Transverse colon (tissue), 4 donors: ENCODE data around the gene HIVEP3. TPM values are rescaled to one million over a fixed set of nuclear protein-coding genes. Genes with fewer than 3 reads are reported as not detected.

Experiments used
- DNase-seq: peaks from one replicate; pipeline ENCODE4 v3.0.0-alpha.2; 2019
- H3K27ac ChIP-seq, 4 donors: fragments of 200-600 bp; sonication (generic); 2 replicates each; pipeline ENCODE4 v1.5.1; 2016 to 2018; ENCODE audit warnings: inconsistent platforms in 4 of 4
- H3K27me3 ChIP-seq: fragments of 200-600 bp; sonication (generic); 2 replicates; pipeline ENCODE4 v1.5.1; 2017; ENCODE audit warnings: inconsistent platforms
- H3K36me3 ChIP-seq, 4 donors: fragments of 200-600 bp; sonication (generic); 2 replicates each; pipeline ENCODE4 v1.5.1; 2017 to 2019; ENCODE audit warnings: inconsistent platforms in 4 of 4
- H3K4me1 ChIP-seq, 4 donors: fragments of 200-600 bp; sonication (generic); 2 replicates each; pipeline ENCODE4 v1.5.1; 2017 to 2020; ENCODE audit warnings: inconsistent platforms in 4 of 4
- H3K4me3 ChIP-seq, 4 donors: fragments of 200-600 bp; sonication (generic); 1 replicate in 1 of 4; 2 replicates in 3 of 4; pipeline versions ENCODE4 v1.5.1 to v1.6.1; 2017 to 2019; ENCODE audit warnings: inconsistent platforms in 4 of 4
- H3K9me3 ChIP-seq, 2 donors: fragments of 200-600 bp; sonication (generic); 2 replicates each; pipeline ENCODE4 v1.5.1; 2017 to 2019; ENCODE audit warnings: inconsistent platforms in 2 of 2
- CTCF ChIP-seq, 5 experiments: fragments of 200-600 bp in 3 of 5; fragments of 450-650 bp in 2 of 5; sonication (generic) in 3 of 5; IDR thresholded peaks; 1 replicate in 2 of 5; 2 replicates in 3 of 5; pipeline ENCODE4 v1.5.1; 2016 to 2017; ENCODE audit warnings: antibody characterized with exemption in 5 of 5, inconsistent platforms in 3 of 5, mild to moderate bottlenecking in 2 of 5, moderate library complexity in 1 of 5
- EP300 ChIP-seq: sonication (generic); formaldehyde crosslinking; IDR thresholded peaks from one replicate; pipeline ENCODE4 v1.6.1; 2017; ENCODE audit warnings: antibody characterized with exemption, low read depth
- POLR2A ChIP-seq: fragments of 450-650 bp; IDR thresholded peaks from one replicate; pipeline ENCODE4 v1.6.1; 2016; ENCODE audit warnings: antibody characterized with exemption, mild to moderate bottlenecking, moderate library complexity
- POLR2AphosphoS5 ChIP-seq, 3 donors: sonication (generic); formaldehyde crosslinking; IDR thresholded peaks; one replicate each; pipeline ENCODE4 v1.6.1; 2016; ENCODE audit warnings: antibody characterized with exemption in 3 of 3
- WGBS, 2 donors: methylation state at CpG; one replicate each; pipeline ENCODE4 v1.1.5; 2018; ENCODE audit warnings: low coverage in 1 of 2; 5-methylcytosine and 5-hydroxymethylcytosine counted together
- in situ Hi-C, 4 donors: fragments of 200-750 bp; cut with MboI; loops; one replicate each; pipeline versions ENCODE4 v1.15.0 to v1.15.1; 2017; ENCODE audit warnings: low sequenced_read_pairs in 3 of 4, low pct_ligation_motif_present in 1 of 4, low pct_unique_long_range_greater_than_20kb in 1 of 4
- intact Hi-C: fragments of 100-400 bp; cut with DNase I; formaldehyde crosslinking; loops from one replicate; pipeline ENCODE4 v1.15.1; 2023; ENCODE audit warnings: low total_unique reads
- total RNA-seq, 4 donors: library from RNA; depleted of rRNA; stranded (reverse); fragments of >200 nt; gene quantifications; one replicate each; pipeline ENCODE4 v1.1.0, GENCODE V29; 2016

HIVEP3 gene
- total RNA-seq, 4 donors from 2014 or later, result 3.7 to 15.0 (median 5.2) TPM

- in situ Hi-C loops (loop anchor here in 1 of 4 donors (25.0 kb wide), 1 partner anchor 564 kb away; no protein-coding TSS in a partner anchor), intact Hi-C loops (no loop called here)
- Histone ChIP-seq H3K27me3 (no peaks in the 10 kb centered on the region), H3K4me1 (peaks cover 0 to 3% (median 0%) of the 10 kb centered on the region in 4 donors), H3K9me3 (no peaks in the 10 kb centered on the region), H3K4me3 (no peak overlapping the region), H3K36me3 (no peaks in the 10 kb centered on the region), H3K27ac (no peak overlapping the region)
- WGBS, 2 donors, result 92 to 100% methylated on average over 1 to 3 of the region's 3 CpGs
- DNase-seq, result no peak
- TF ChIP-seq POLR2A (no peak), POLR2AphosphoS5 (IDR thresholded peaks at IDR 0.05) (no peak), EP300 (no peak), CTCF (IDR thresholded peaks at IDR 0.05) (no peak)
Observed at GRCh38 chr1:41573194-41573593, 345.5 kb downstream of the HIVEP3 start.

- Histone ChIP-seq H3K4me1 (peaks cover 0 to 3% (median 0%) of the 10 kb centered on the region in 4 donors), H3K4me3 (no peak overlapping the region), H3K27ac (no peak overlapping the region), H3K27me3 (no peaks in the 10 kb centered on the region), H3K9me3 (no peaks in the 10 kb centered on the region), H3K36me3 (no peaks in the 10 kb centered on the region)
- 80 to 90% methylated on average over 1 to 5 of the region's 5 CpGs for WGBS, 2 donors
- in situ Hi-C loops, result loop anchor here in 1 of 4 donors (25.0 kb wide), 1 partner anchor 565 kb away; no protein-coding TSS in a partner anchor
- intact Hi-C loops, result no loop called here
- TF ChIP-seq POLR2AphosphoS5 (IDR thresholded peaks at IDR 0.05) (no peak), EP300 (no peak), POLR2A (no peak), CTCF (IDR thresholded peaks at IDR 0.05) (no peak)
- DNase-seq, result no peak
Observed at GRCh38 chr1:41572224-41572623, 346.5 kb downstream of the HIVEP3 start.

GRCh38 chr1:41571041-41571440 lies 347.7 kb downstream of the HIVEP3 start:
- Histone ChIP-seq H3K27ac (no peak overlapping the region), H3K27me3 (no peaks in the 10 kb centered on the region), H3K4me1 (peaks cover 0 to 3% (median 0%) of the 10 kb centered on the region in 4 donors), H3K36me3 (no peaks in the 10 kb centered on the region), H3K9me3 (no peaks in the 10 kb centered on the region), H3K4me3 (no peak overlapping the region)
- in situ Hi-C loops, result loop anchor here in 1 of 4 donors (25.0 kb wide), 1 partner anchor 566 kb away; no protein-coding TSS in a partner anchor
- WGBS, 2 donors, result 48% methylated on average over 3 of the region's 3 CpGs; no CpG with 5 or more reads in 1 of the 2 donors
- intact Hi-C loops, result no loop called here
- no peak for TF ChIP-seq POLR2A
- TF ChIP-seq CTCF (IDR thresholded peaks at IDR 0.05), result no peak
- no peak for TF ChIP-seq POLR2AphosphoS5 (IDR thresholded peaks at IDR 0.05)
- no peak for TF ChIP-seq EP300
- DNase-seq, result no peak

GRCh38 chr1:41568204-41568603 lies 350.5 kb downstream of the HIVEP3 start:
- intact Hi-C loops (no loop called here), in situ Hi-C loops (loop anchor here in 1 of 4 donors (25.0 kb wide), 1 partner anchor 569 kb away; no protein-coding TSS in a partner anchor)
- no peaks in the 10 kb centered on the region for H3K9me3 ChIP-seq
- WGBS, 2 donors, result 94 to 96% methylated on average over 9 of the region's 9 CpGs
- no peaks in the 10 kb centered on the region for H3K4me1 ChIP-seq
- TF ChIP-seq POLR2A, result no peak
- TF ChIP-seq POLR2AphosphoS5 (IDR thresholded peaks at IDR 0.05), result no peak
- TF ChIP-seq EP300, result no peak
- TF ChIP-seq CTCF (IDR thresholded peaks at IDR 0.05), result no peak
- H3K4me3 ChIP-seq, result no peak overlapping the region
- no peaks in the 10 kb centered on the region for H3K27me3 ChIP-seq
- DNase-seq, result no peak
- H3K27ac ChIP-seq, result no peak overlapping the region
- no peaks in the 10 kb centered on the region for H3K36me3 ChIP-seq
